Activated CD4-positive, CD25-positive, alpha-beta regulatory T cell treated with anti-CD3 and anti-CD28 coated beads, Interleukin-2, amount 50 U/mL, for 72 hours (primary cell): ENCODE data around the gene PLEKHH2.
"Not testable (repeated sequence)": the region's sequence is repeated elsewhere in the genome, so short reads cannot be mapped to it uniquely, and the experiment has no call there.

Experiments used
- DNase-seq: peaks from one replicate; pipeline ENCODE4 v3.0.0; 2021

PLEKHH2 gene

GRCh38 chr2:43637030-43637803, at the start of gene PLEKHH2:
TSS of gene PLEKHH2 (plus strand) at chr2:43637260. CDS start at chr2:43644674, 7,414 bp downstream.
- DNase-seq, result peak; percentile 90

DNA sequence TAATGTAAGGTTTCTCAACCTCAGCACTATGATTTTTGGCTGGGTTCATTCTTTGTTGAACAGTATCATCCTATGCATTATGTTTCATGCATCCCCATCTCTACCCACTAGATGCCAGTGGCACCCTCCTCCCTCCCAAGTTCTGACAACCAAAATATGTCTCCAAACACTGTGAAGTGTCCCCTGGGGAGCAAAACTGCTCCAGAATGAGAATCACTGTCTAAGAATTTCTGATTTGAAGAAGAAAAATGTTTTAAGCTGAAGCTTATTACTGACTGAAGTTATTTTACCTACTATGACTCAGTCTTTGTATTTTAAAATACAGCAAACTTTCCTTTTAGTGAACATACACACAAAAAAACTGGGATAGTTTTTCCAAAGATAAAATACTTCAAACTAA, 44.6 kb upstream of the PLEKHH2 start:
- DNase-seq, result no peak

DNA sequence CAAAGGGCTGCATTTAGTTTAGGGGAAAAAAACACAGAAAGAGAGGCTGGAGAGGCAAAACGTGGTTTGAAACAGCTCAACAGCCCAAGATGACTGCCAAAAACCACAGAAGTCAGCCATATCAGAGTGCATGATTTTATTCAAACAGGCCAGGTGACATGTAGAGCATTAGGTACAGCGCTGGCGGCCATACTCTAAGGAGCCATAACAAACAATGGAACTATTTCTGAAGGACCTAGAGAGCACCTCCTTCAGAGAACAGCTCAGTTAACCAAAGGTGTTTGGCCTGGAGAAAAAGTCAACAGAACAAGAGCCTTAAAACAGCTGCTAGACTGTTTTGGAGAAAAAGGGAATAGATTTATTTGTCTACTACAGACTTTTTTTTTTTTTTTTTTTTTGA, 43.8 kb upstream of the PLEKHH2 start:
- DNase-seq, result no peak

DNA sequence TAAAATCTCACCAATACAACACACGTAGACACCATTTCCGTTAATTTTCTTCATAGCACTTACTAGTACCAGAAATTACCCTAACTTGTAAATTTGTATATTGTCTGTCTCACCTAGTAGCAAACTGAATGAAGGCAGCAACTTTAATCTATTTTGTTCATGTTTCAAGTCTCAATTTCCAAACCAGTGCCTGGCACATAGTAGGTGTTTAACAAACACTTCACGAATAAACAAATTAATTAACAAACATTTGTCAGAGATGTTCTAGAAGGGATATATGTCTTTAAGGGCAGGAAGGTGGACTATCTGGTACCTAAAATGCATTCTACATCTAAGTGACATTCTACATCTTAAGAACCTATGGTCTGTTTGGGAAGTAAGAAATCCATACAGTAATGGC, 42.2 kb upstream of the PLEKHH2 start:
- no peak for DNase-seq

- DNase-seq, result peak; percentile 97
Observed at GRCh38 chr2:43595603-43596412, 41.3 kb upstream of the PLEKHH2 start, which contains the start of gene THADA. TSS of gene THADA (minus strand) at chr2:43596038. CDS start at chr2:43592392, 3,646 bp downstream.

- not testable (repeated sequence) for DNase-seq
Observed at GRCh38 chr2:43600596-43600995, 36.5 kb upstream of the PLEKHH2 start.

- no peak for DNase-seq
Observed at GRCh38 chr2:43604674-43605073, 32.4 kb upstream of the PLEKHH2 start.

DNA sequence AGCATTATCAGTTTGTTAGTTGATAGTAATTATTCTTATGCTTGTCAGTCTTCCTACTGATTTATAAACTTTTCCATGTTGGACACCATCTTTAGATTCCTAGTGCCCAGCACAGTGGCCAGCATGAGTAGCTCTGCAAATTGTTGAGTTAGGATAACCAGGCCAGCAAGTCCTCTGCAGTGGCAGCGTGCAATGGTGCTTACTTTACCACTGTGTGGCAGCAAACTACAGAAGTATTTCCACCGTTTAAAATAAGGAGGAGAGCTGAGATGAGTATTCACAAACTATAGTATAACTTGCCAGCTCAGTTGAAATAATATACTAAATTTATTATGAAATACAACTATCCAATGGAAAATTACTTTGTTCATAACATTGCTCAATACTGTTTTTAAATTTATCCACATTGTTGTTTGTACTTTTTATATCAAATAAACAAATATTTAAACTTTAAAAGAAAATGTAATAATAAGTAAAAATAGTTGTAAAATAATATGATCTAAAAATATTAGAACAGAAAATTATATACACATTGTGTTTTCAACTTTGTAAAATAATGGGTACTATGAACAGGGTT, 31.9 kb upstream of the PLEKHH2 start:
- no peak for DNase-seq

DNA sequence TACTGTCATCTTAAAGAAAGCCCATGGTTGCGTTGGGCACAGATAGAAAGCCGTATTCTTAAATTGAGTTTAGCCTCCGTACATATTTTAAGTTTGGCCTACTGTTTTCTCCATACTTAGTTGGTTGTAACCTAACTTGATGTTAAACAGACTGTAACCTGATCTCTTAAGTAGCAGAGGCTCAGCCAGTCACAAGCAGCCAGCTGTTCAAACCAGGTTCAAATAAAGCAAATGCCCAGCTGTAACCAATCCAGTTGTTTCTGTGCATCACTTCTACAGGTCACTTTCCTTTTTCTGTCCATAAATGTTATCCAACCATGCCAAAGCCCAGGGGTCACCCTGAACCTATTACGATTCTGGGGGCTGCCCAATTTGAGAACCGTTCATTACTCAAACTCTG, 31.2 kb upstream of the PLEKHH2 start:
- DNase-seq, result no peak

- DNase-seq, result no peak
Observed at GRCh38 chr2:43609290-43609918, 27.7 kb upstream of the PLEKHH2 start.

- no peak for DNase-seq
Observed at GRCh38 chr2:43610361-43610760, 26.7 kb upstream of the PLEKHH2 start.

DNA sequence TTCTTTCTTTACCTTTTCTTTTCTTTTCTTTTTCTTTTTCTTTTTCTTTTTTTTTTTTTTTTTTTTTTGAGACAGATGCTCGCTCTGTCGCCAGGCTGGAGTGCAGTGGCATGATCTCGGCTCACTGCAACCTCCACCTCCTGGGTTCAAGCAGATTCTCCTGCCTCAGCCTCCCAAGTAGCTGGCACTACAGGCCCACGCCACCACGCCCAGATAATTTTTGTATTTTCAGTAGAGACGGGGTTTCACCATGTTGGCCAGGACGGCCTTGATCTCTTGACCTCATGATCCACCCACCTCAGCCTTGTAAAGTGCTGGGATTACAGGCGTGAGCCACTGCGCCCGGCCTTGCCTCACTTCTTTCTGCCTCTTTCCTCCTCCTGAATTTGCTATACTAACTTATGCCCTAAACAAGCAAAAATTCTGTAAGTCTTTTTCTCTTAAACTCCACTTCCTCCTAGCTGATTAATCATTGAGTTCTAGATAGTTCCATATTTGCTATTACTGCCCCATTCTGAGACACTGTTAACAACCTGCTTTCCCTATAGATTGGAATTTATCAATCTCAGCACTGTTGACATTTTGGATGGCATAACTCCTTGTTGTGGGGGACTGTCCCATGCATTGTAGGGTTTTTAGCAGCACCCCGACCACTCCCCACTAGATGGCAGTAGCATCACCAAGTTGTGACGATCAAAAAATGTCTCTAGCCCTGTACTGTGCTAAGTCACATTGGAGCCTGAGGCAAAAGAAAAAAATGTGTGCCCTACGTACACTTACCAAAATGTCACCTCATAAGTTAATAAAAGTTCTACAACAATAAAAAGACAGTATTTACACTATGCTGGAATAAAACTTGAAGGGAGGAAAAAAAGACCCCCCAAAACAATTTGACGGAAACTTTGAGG, 24.8 kb upstream of the PLEKHH2 start:
- DNase-seq, result peak; percentile 66

DNA sequence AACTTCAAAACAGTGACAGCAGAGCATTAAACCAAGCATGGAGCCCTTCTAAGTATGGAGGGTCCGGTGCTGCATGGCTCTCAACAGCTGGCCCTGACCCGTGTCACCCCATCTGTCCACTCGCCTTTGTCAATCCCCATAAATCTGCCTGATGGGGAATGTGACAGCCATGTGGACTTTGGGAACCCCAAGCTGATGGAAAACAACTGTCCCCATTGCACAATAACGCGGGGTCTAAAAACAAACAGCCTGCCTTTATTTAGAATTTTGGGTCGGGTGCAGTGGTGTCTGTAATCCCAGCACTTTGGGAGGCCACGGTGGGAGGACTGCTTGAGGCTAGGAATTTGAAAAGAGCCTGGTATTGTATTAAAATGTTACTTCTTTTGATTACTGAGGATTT, 24.1 kb upstream of the PLEKHH2 start:
- DNase-seq, result no peak

DNA sequence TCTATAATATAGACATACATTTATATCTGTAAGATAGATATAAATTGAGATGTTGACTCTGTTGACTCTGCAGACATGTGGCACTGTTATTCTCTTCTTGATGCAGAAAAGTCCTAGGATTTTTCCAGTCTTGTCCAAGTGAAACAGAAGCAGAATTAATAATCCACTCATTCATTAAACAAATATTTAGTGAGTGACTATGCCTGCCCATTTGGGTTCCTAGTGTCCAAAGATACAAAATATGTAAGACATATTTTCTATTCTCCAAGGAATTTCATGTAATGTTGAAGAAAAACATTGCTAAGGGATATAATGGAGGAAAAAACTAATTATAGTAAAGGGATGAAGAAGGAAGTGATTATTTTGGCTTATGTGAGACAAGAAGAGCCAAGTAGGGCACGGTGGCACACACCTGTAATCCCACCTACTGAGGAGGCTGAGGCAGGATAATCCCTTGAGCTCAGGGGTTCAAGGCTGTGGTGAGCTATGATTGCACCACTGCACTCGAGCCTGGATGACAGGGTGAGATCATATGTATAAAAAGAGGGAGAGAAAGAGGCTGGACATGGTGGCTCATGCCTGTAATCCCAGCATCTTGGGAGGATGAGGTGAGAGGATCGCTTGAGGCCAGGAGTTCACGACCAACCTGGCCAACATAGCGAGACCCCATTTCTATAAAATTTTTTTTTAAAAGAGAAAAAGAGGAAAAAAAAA, 19.9 kb upstream of the PLEKHH2 start:
- DNase-seq, result no peak

DNA sequence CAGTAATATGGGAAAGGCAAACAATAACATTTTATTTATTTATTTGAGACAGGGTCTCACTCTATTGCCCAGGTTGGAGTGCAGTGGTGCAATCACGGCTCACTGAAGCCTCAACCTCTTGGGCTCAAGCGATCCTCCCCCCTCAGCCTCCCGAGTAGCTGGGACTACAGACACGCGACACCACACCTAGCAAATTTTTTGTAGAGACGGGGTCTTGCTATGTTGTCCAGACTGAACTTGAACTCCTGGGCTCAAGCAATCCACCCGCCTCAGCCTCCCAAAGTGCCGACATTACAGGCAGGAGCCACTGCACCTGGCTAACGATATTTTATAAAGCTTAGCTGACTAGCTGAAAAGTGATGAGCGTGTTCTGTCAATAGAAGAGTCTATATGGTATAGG, 17.5 kb upstream of the PLEKHH2 start:
- no peak for DNase-seq

DNA sequence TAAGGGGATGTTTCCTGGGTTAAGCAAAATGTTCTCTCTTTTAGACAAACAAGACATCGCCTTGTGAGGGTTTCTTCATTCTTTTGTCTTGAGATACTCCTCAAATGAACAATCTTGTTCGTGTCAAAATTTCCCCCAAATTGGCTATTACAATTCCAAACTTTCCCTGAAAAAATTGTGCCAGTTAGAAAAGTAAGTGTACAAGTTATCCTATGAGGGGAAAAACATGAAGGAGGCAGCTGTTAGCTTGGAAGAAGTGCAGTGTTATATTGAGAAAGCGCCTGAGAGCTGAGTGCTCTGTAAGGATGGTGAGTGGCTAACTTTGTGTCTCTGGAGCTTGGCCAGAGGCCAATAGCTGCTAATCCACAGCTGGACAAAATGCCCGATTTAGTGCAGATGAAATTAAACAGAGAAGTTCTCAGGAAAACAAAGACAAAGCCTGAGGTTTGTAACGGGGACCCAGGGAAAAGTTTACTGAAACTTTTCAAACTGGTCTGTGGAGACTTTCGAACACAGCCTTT, 14.1 kb upstream of the PLEKHH2 start:
- no peak for DNase-seq

DNA sequence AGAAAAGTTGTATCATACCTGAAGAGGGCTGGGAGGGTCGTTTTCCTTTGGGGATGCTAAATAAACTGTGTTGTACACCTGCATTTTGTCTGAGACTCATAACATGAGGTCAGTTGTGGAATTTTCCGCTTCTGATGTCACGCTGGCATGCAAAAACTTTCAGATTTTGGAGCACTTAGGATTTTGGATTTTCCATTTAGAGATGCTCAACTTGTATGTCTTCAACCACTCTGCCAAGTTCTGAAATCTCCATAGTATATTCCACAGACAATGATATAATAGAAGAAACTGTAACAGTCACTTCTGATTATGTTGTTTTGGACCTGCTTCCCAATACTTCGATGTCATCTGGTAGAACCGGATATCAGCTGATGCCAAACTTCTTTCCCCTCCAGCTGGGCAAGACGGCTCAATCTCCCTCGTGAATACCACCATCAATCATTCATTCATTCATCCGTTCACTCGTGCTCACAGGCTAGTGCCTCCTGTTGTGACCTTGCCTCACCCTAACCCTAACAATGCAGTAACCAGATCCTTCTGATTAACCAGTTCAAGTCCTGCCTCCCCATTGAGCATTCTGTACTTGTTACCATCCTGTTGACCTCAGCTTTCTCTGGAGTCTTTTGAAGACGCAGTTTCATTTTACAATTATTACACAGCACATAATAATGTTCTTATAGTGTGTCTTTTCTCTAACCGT, 5.3 kb upstream of the PLEKHH2 start:
- DNase-seq, result no peak

DNA sequence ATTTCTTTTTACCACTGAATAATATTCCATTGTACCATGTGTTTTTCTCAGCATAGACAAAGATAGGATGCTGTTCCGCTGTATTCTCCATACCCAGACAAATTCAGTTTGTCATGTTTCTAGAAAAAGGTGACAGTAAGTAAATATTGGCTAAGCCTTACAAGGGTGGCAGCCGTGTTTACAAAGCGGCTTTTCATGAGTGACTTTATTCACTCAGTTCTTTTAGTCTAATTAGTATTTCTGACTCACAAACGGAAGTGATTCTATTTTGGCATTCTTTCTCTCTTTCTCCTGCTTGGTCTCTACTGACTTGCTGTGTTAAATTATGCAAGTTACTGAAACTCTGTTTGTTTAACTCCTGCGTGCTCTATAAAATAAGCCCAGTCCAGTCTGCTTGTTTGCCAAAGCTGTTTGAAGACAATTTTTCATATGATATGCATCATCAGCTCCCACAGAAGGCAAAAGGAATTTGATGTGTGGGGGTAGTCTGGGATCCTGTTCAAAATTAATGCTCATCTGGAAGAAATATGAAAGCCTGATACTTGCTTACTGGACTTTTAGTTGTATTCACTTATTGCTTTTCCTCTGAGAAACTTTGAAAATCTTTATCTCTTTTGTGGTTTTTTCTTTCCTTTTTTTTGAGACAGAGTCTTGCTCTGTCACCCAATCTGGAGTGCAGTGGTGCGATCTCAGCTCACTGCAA, 2.3 kb upstream of the PLEKHH2 start:
- no peak for DNase-seq

GRCh38 chr2:43636153-43636552, 907 bp upstream of the PLEKHH2 start:
- DNase-seq, result not testable (repeated sequence)

DNA sequence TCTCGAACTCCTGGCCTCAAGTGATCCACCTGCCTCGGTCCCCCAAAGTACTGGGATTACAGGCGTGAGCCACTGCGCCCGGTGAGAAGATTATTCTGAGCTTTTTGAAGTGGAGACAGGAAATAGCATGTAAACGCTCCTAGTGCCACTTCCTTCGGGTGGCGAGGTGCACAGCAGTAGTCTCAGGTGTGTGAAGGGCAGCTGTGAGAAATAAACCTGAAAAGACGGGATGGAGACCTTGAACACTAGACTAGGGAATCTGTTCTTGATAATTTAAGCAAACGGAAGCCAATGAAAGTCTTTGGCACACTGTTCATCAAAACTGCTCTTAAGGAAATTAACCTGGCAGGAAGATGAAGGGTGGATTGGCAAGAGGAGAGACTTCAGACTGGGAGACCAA, 439 bp upstream of the PLEKHH2 start:
- DNase-seq, result no peak
